Common myeloid progenitor, CD34-positive (primary cell): ENCODE data around the gene HEXIM1.

ENCODE experiments used
- CTCF ChIA-PET: fragments of 350-600 bp; sonication (Branson Sonifier 250); formaldehyde crosslinking; loops from one replicate; lab custom pipeline; 2021; ENCODE audit warnings: antibody characterized with exemption; lab: Charles Lee
- POLR2A ChIA-PET: fragments of 350-600 bp; sonication (Branson Sonifier 250); formaldehyde crosslinking; loops from one replicate; lab custom pipeline; 2021; ENCODE audit warnings: antibody characterized with exemption; lab: Charles Lee
- DNase-seq, 3 donors: peaks; one replicate each; pipeline versions ENCODE4 v3.0.0 to v3.0.0-alpha.2; 2013
- H3K27ac ChIP-seq, 2 experiments: 1 replicate in 1 of 2; 2 replicates in 1 of 2; pipeline ENCODE4 v1.7.0; 2013; ENCODE audit warnings: inconsistent platforms in 2 of 2, low read length in 2 of 2, mild to moderate bottlenecking in 2 of 2, low read depth in 1 of 2, moderate library complexity in 1 of 2; ENCODE audit not compliant: severe bottlenecking in 2 of 2, insufficient read depth in 1 of 2, poor library complexity in 1 of 2
- H3K27me3 ChIP-seq, 5 experiments: replicated peaks in 2 of 5; 1 replicate in 3 of 5; 2 replicates in 2 of 5; pipeline versions ENCODE4 v1.6.1 to v1.7.0; 2013; ENCODE audit warnings: low read length in 4 of 5, mild to moderate bottlenecking in 2 of 5, moderate library complexity in 2 of 5, inconsistent platforms in 1 of 5; ENCODE audit not compliant: insufficient read depth in 5 of 5, control insufficient read depth in 4 of 5
- H3K36me3 ChIP-seq, 4 experiments: 1 replicate in 2 of 4; 2 replicates in 2 of 4; pipeline versions ENCODE4 v1.6.1 to v1.7.0; 2013; ENCODE audit warnings: low read length in 3 of 4, control low read depth in 1 of 4, mild to moderate bottlenecking in 1 of 4; ENCODE audit not compliant: control insufficient read depth in 4 of 4, insufficient read depth in 4 of 4
- H3K4me1 ChIP-seq, 4 experiments: 1 replicate in 3 of 4; 2 replicates in 1 of 4; pipeline versions ENCODE4 v1.6.1 to v1.7.1; 2013; ENCODE audit warnings: low read length in 3 of 4, mild to moderate bottlenecking in 3 of 4, control low read depth in 1 of 4, inconsistent platforms in 1 of 4, moderate library complexity in 1 of 4; ENCODE audit not compliant: control insufficient read depth in 4 of 4, insufficient read depth in 4 of 4; ENCODE audit errors: control extremely low read depth in 1 of 4
- H3K4me3 ChIP-seq, 7 experiments: 1 replicate in 4 of 7; 2 replicates in 3 of 7; pipeline versions ENCODE4 v1.5.1 to v1.7.0; 2013; ENCODE audit warnings: mild to moderate bottlenecking in 7 of 7, low read length in 6 of 7, moderate library complexity in 6 of 7, inconsistent platforms in 2 of 7, low read depth in 2 of 7, control low read depth in 1 of 7; ENCODE audit not compliant: insufficient read depth in 4 of 7, control insufficient read depth in 1 of 7; ENCODE audit errors: extremely low read depth in 1 of 7
- H3K9me3 ChIP-seq, 5 experiments: 1 replicate in 4 of 5; 2 replicates in 1 of 5; pipeline versions ENCODE4 v1.6.1 to v1.7.1; 2013; ENCODE audit warnings: low read length in 4 of 5, mild to moderate bottlenecking in 2 of 5, inconsistent platforms in 1 of 5, low read depth in 1 of 5, moderate library complexity in 1 of 5; ENCODE audit not compliant: control insufficient read depth in 4 of 5, insufficient read depth in 2 of 5; ENCODE audit errors: control extremely low read depth in 1 of 5
- WGBS: methylation state at CpG from one replicate; pipeline ENCODE4 v1.1.5; 2013; ENCODE audit not compliant: insufficient coverage; 5-methylcytosine and 5-hydroxymethylcytosine counted together

The HEXIM1 gene

GRCh38 chr17:45197108-45197507 is 48.8 kb downstream of the HEXIM1 start:
- POLR2A ChIA-PET, result interaction anchor here (1.0 to 2.5 kb wide), 3 partner anchors 36 to 62 kb away, joined by 3 to 35 read pairs (median 4); partner anchors contain the start of genes ACBD4, HEXIM1 and HEXIM2
- Histone ChIP-seq H3K9me3 (no peaks in the 10 kb centered on the region), H3K36me3 (no peaks in the 10 kb centered on the region), H3K4me1 (peaks cover 0 to 20% (median 10%) of the 10 kb centered on the region in 4 experiments), H3K4me3 (no peak overlapping the region), H3K27ac (no peak overlapping the region), H3K27me3 (no peaks in the 10 kb centered on the region)
- 88% methylated on average over 5 of the region's 6 CpGs for WGBS
- no peak for DNase-seq
- CTCF ChIA-PET, result interaction anchor here (0.9 to 5.2 kb wide), 24 partner anchors 8 to 101 kb away, joined by 3 to 99 read pairs (median 10); partner anchors contain the start of genes ACBD4, HEXIM1, HEXIM2 and PLCD3

DNA sequence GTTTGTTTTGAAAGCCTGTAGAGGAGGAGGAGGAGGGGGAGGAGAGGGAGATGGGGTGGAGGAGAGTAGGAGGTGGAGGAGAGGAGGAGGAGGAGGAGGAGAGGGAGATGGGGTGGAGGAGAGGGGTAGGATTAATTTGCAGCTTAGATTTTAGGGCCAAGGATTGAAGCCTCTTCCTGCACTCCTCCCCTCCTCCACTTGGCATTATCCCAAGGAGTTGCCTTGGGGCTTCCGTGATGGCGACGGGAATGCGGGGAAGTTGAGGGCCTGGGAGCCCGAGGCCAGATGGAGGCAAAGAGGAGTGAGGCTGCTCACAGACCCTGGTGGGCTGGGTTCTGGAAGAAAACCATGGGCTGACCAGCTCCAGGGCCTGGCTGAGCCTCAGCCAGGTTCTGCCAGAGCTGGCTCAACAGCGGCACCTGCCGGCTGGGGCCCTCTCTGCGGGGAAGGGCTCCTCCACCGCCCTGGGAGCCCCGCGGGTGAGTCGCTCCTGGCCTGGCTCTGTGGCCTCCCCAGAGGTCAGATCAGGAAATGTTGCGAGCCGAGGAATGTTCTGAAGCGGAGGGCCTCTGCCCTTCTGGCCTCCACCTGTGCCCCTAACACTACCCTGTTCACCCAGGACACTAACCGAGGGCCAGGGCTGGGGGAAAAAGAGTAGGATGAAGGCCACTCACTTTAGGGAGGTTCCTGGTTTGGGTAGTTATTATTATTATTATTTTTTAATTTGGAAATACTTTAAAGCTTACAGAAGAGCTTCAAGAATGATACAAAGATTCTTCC is 49.5 kb downstream of the HEXIM1 start:
- CTCF ChIA-PET, result interaction anchor here (0.6 to 5.2 kb wide), 26 partner anchors 8 to 111 kb away, joined by 3 to 99 read pairs (median 10); partner anchors contain the start of genes ACBD4, HEXIM1, HEXIM2 and PLCD3

GRCh38 chr17:45200701-45201100 is 52.4 kb downstream of the HEXIM1 start:
- no peaks in the 10 kb centered on the region for H3K9me3 ChIP-seq
- H3K27me3 ChIP-seq, result no peaks in the 10 kb centered on the region
- WGBS, result 85% methylated on average over 5 of the region's 9 CpGs
- H3K27ac ChIP-seq, result no peak overlapping the region
- H3K4me1 ChIP-seq, result peaks cover 0 to 20% (median 10%) of the 10 kb centered on the region in 4 experiments
- ChIA-PET CTCF (interaction anchor here (1.4 to 2.1 kb wide), 4 partner anchors 10 to 102 kb away, joined by 4 to 17 read pairs (median 7); partner anchors contain the start of gene ACBD4), POLR2A (interaction anchor here (0.6 kb wide), 1 partner anchor 17 kb away, joined by 4 read pairs; no protein-coding TSS in a partner anchor)
- H3K36me3 ChIP-seq, result no peaks in the 10 kb centered on the region
- DNase-seq, result peak in 1 of 3 donors; percentile 37
- H3K4me3 ChIP-seq, result no peak overlapping the region

More for the DNA sequence above, 49.5 kb downstream of the HEXIM1 start:
- Histone ChIP-seq H3K27ac (no peak overlapping the region), H3K4me1 (peaks cover 0 to 20% (median 10%) of the 10 kb centered on the region in 4 experiments), H3K4me3 (peak overlapping the region in 3 of 7 experiments; percentile 2 to 34 (median 16)), H3K9me3 (no peaks in the 10 kb centered on the region), H3K27me3 (no peaks in the 10 kb centered on the region), H3K36me3 (no peaks in the 10 kb centered on the region)
- DNase-seq, result peak; percentile 85 to 87 (median 87)
- POLR2A ChIA-PET, result interaction anchor here (1.0 to 2.5 kb wide), 3 partner anchors 36 to 63 kb away, joined by 3 to 35 read pairs (median 4); partner anchors contain the start of genes ACBD4, HEXIM1 and HEXIM2
- WGBS, result 0% methylated on average over 8 of the region's 16 CpGs

DNA sequence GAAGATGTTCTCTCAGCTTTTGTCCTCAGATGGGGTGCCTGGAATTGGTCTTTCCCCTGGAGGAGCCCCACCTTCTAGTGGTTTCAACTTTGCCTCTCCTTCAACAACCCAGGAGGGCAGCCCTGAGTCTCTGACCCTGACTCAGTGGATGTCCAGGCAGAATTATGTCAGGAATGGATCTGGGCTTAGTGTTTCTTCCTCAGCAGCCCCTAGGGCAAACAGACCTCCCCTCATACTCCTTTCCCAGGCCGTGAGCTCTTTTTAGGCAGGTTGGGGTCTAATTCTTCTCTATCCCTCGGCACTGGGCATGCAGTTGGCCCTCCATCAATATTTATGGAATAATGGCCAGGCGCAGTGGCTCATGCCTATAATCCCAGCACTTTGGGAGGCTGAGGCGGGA is 53.2 kb downstream of the HEXIM1 start:
- Histone ChIP-seq H3K4me1 (peaks cover 0 to 20% (median 10%) of the 10 kb centered on the region in 4 experiments), H3K36me3 (no peaks in the 10 kb centered on the region), H3K27me3 (no peaks in the 10 kb centered on the region), H3K9me3 (no peaks in the 10 kb centered on the region), H3K27ac (no peak overlapping the region), H3K4me3 (no peak overlapping the region)
- POLR2A ChIA-PET, result no interaction called here
- CTCF ChIA-PET, result interaction anchor here (1.4 to 2.1 kb wide), 5 partner anchors 11 to 102 kb away, joined by 4 to 17 read pairs (median 5); partner anchors contain the start of gene ACBD4
- 100% methylated on average over 2 of the region's 4 CpGs for WGBS
- DNase-seq, result no peak
